Endothelial cell (in vitro differentiated cells): ENCODE data around the gene CCDC201. TPM values are rescaled to one million over a fixed set of nuclear protein-coding genes. Genes with fewer than 3 reads are reported as not detected.

Source experiments
- total RNA-seq: library from RNA; stranded (reverse); fragmentation: NEBNext Ultra II Directional; extraction: Animal tissue kit (Norgen Biotek cat#: 25700); gene quantifications from one replicate; pipeline ENCODE4 v1.2.1, GENCODE V29; 2021; ENCODE audit not compliant: unreplicated experiment

CCDC201 gene
- total RNA-seq, 1 donor from 2014 or later = not detected

Other genes starting within 250 kb of the CCDC201 start
- 3.0 TPM for gene IGFBP1, start 15.4 kb upstream of the CCDC201 start, total RNA-seq
- 125 TPM for gene IGFBP3, start 48.2 kb upstream of the CCDC201 start, total RNA-seq